Endodermal cell (in vitro differentiated cells): ENCODE data around the gene DNAJA3. TPM values are rescaled to one million over a fixed set of nuclear protein-coding genes. Genes with fewer than 3 reads are reported as not detected.

ENCODE experiments used
- DNase-seq: peaks from one replicate; pipeline ENCODE4 v3.0.0-alpha.2; 2017
- H3K27ac ChIP-seq: 2 replicates; pipeline ENCODE4 v1.5.1; 2013; ENCODE audit warnings: mild to moderate bottlenecking, low read depth, low read length, moderate library complexity
- H3K27me3 ChIP-seq: 2 replicates; pipeline ENCODE4 v1.6.1; 2013; ENCODE audit warnings: mild to moderate bottlenecking, low read length, moderate library complexity; ENCODE audit not compliant: insufficient read depth, control insufficient read depth, poor library complexity, severe bottlenecking
- H3K36me3 ChIP-seq: 2 replicates; pipeline ENCODE4 v1.7.0; 2013; ENCODE audit warnings: mild to moderate bottlenecking, low read length, moderate library complexity; ENCODE audit not compliant: control insufficient read depth, insufficient read depth
- H3K4me1 ChIP-seq: one replicate; pipeline ENCODE4 v1.7.0; 2013; ENCODE audit warnings: low read length; ENCODE audit not compliant: control insufficient read depth, insufficient read depth
- H3K4me3 ChIP-seq: 2 replicates; pipeline ENCODE4 v1.5.1; 2013; ENCODE audit warnings: mild to moderate bottlenecking, low read length, moderate library complexity
- H3K9ac ChIP-seq: 2 replicates; pipeline ENCODE4 v1.6.1; 2013; ENCODE audit warnings: mild to moderate bottlenecking, low read length, moderate library complexity; ENCODE audit not compliant: poor library complexity, severe bottlenecking; ENCODE audit errors: extremely low read depth
- H3K9me3 ChIP-seq: 2 replicates; pipeline ENCODE4 v1.6.1; 2013; ENCODE audit warnings: mild to moderate bottlenecking, low read length, moderate library complexity; ENCODE audit not compliant: control insufficient read depth
- H3K27ac Mint-ChIP-seq: 2 replicates; pipeline ENCODE4 v1.8.0; 2020; ENCODE audit warnings: mixed read lengths
- H3K27me3 Mint-ChIP-seq: 2 replicates; pipeline ENCODE4 v1.8.0; 2021; ENCODE audit warnings: mild to moderate bottlenecking, mixed read lengths; ENCODE audit not compliant: insufficient read depth
- H3K36me3 Mint-ChIP-seq: 2 replicates; pipeline ENCODE4 v1.8.0; 2020; ENCODE audit warnings: low read depth, mixed read lengths
- H3K4me1 Mint-ChIP-seq: 2 replicates; pipeline ENCODE4 v1.8.0; 2020; ENCODE audit warnings: mixed read lengths
- H3K4me3 Mint-ChIP-seq: 2 replicates; pipeline ENCODE4 v1.8.0; 2020; ENCODE audit warnings: mild to moderate bottlenecking, moderate library complexity, mixed read lengths
- H3K9me3 Mint-ChIP-seq: 2 replicates; pipeline ENCODE4 v1.8.0; 2020; ENCODE audit warnings: mild to moderate bottlenecking, mixed read lengths
- WGBS, 2 experiments: methylation state at CpG; one replicate each; pipeline versions ENCODE4 v1.1.5 to v1.1.7; 2013; ENCODE audit warnings: missing lambda C conversion rate in 2 of 2, mixed read lengths in 1 of 2; ENCODE audit not compliant: insufficient coverage in 1 of 2, insufficient read length in 1 of 2; 5-methylcytosine and 5-hydroxymethylcytosine counted together
- total RNA-seq, 2 donors: library from RNA; stranded (reverse); fragmentation: NEBNext Ultra II Directional in 1 of 2; extraction: Animal tissue kit (Norgen Biotek cat#: 25700) in 1 of 2; gene quantifications; 2 replicates in 1 of 2; 3 replicates in 1 of 2; pipeline ENCODE4 v1.2.1, GENCODE V29; 2021
- TF ChIP-seq, protein P1 (sequence below): fragments of 200-600 bp; sonication (generic); conservative IDR thresholded peaks from 2 replicates; pipeline ENCODE4 v1.5.0; 2021; ENCODE audit warnings: antibody characterized with exemption, mild to moderate bottlenecking

The DNAJA3 gene
- total RNA-seq, 2 donors from 2014 or later: 37.4 to 38.5 TPM

DNA sequence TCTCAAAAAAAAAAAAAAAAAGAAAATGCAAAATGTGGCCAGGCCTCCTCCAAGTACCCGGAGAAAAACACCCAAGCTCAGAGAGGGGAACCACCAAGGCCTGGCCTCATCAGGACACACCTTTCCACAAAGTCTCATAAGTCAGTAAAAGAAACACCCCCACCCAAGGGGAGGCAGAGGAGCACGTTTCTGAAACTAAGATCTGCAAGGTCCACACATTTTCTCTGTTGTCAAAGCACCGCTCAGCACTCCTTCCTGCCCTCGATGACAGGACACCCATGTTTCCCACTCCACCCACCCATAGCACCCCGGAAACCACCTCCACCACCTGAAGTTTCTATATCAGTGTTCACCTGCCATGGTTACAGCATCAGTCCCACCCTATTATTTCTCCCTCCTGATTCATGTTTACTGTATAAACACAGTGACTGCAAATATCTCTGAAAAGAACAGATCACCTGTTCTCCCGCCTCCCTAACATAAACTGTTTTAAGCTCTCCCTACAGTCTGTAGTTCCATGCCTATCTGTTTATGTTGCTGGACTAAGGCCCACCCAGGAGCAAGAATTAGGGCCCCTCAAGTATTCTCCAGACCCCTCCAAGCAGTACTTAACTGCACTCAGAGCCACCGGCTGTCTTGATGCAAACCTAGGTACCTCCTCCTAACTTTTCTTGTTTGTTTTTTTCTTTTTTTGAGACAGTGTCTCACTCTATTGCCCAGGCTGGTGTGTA, 11.3 kb upstream of the DNAJA3 start:
- Mint-ChIP-seq H3K4me1 (no peaks in the 10 kb centered on the region), H3K4me3 (peak overlapping the region; percentile 68), H3K27ac (no peak overlapping the region), H3K27me3 (peaks cover 10% of the 10 kb centered on the region), H3K36me3 (peaks cover 2% of the 10 kb centered on the region), H3K9me3 (no peaks in the 10 kb centered on the region)
- Histone ChIP-seq H3K4me3 (no peak overlapping the region), H3K4me1 (no peaks in the 10 kb centered on the region), H3K27ac (no peak overlapping the region), H3K27me3 (no peaks in the 10 kb centered on the region), H3K9ac (no peak overlapping the region), H3K9me3 (no peaks in the 10 kb centered on the region), H3K36me3 (peaks cover 6% of the 10 kb centered on the region)
- no peak for DNase-seq
- 91 to 98% methylated on average over 6 to 7 of the region's 7 CpGs for WGBS, 2 experiments
- TF ChIP-seq, protein P1, sequence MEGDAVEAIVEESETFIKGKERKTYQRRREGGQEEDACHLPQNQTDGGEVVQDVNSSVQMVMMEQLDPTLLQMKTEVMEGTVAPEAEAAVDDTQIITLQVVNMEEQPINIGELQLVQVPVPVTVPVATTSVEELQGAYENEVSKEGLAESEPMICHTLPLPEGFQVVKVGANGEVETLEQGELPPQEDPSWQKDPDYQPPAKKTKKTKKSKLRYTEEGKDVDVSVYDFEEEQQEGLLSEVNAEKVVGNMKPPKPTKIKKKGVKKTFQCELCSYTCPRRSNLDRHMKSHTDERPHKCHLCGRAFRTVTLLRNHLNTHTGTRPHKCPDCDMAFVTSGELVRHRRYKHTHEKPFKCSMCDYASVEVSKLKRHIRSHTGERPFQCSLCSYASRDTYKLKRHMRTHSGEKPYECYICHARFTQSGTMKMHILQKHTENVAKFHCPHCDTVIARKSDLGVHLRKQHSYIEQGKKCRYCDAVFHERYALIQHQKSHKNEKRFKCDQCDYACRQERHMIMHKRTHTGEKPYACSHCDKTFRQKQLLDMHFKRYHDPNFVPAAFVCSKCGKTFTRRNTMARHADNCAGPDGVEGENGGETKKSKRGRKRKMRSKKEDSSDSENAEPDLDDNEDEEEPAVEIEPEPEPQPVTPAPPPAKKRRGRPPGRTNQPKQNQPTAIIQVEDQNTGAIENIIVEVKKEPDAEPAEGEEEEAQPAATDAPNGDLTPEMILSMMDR: no peak

- Mint-ChIP-seq H3K4me3 (peak overlapping the region; percentile 68), H3K4me1 (no peaks in the 10 kb centered on the region), H3K27me3 (peaks cover 10% of the 10 kb centered on the region), H3K36me3 (peaks cover 2% of the 10 kb centered on the region), H3K9me3 (no peaks in the 10 kb centered on the region), H3K27ac (no peak overlapping the region)
- Histone ChIP-seq H3K4me3 (peak overlapping the region; percentile 85), H3K27me3 (no peaks in the 10 kb centered on the region), H3K9ac (peak overlapping the region; percentile 57), H3K27ac (no peak overlapping the region), H3K4me1 (no peaks in the 10 kb centered on the region), H3K36me3 (peaks cover 6% of the 10 kb centered on the region), H3K9me3 (no peaks in the 10 kb centered on the region)
- TF ChIP-seq, protein P1: no peak
- 8 to 19% methylated on average over 15 to 44 of the region's 44 CpGs for WGBS, 2 experiments
- peak; percentile 76 for DNase-seq
These were observed 10.0 kb upstream of the DNAJA3 start for GRCh38 chr16:4415538-4416199.

DNA sequence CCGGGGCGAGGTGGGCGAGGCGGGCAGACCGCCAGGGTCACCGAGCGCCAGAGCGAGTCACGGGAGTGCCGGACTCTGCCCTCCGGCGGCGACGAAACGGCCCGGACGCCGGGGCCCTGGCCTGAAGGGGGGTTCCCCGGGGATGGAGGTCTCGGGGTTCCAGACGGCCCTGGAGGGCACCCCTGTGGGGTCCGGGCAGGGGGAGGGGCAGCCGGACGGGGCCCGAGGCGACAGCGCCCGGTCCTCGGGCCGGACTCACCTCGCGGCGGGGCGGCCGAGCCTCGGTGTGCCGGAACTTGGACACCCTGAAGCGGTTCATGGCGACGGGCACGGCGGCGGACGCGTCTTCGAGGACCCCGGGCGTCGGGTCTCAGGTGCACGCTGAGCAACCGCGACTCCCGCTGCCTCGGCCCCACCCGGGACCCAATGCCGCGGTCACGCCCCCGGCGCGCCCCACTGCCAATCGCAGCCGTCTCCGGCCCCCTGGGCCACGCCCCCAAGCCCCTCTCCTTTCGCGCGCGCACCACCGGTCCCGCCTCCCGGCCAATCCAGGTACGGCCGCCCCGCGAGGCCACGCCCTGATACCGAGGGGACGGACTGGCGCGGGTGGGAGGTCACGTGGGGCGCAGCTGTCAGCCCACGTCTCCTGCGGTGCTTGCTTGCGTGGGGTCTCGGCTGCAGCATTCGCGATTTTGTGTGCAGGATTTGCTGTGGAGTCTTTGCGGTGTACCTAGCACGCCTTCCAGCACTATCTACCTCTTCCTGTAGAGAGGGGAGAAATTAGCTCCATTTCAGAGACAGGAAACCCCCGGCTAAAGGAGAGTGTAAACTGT, 9.3 kb upstream of the DNAJA3 start, which contains the start of gene CORO7:
Gene CORO7 (minus strand): TSS at position 397 of the 833 bp plus-strand sequence. CDS start 78 bp downstream, at position 319.
- H3K9me3 ChIP-seq: no peaks in the 10 kb centered on the region
- peak; percentile 96 for DNase-seq
- H3K4me3 ChIP-seq: peak within 1 kb of the TSS; percentile 85
- no peak within 1 kb of the TSS for H3K27ac ChIP-seq
- peak within 1 kb of the TSS; percentile 68 for H3K4me3 Mint-ChIP-seq
- H3K9me3 Mint-ChIP-seq: no peaks in the 10 kb centered on the region
- no peaks in the 10 kb centered on the region for H3K4me1 Mint-ChIP-seq
- no peaks in the 10 kb centered on the region for H3K4me1 ChIP-seq
- TF ChIP-seq, protein P1: peak; percentile 21
- no peaks in the 10 kb centered on the region for H3K27me3 ChIP-seq
- H3K27me3 Mint-ChIP-seq: peaks cover 10% of the 10 kb centered on the region
- no peak within 1 kb of the TSS for H3K27ac Mint-ChIP-seq
- H3K36me3 ChIP-seq: peaks cover 6% of the 10 kb centered on the region
- H3K9ac ChIP-seq: peak within 1 kb of the TSS; percentile 57
- H3K36me3 Mint-ChIP-seq: peaks cover 2% of the 10 kb centered on the region
- WGBS, 2 experiments: 1% methylated on average over 34 to 92 of the region's 92 CpGs
